ENCODE data around the gene GABRG3.

DNA sequence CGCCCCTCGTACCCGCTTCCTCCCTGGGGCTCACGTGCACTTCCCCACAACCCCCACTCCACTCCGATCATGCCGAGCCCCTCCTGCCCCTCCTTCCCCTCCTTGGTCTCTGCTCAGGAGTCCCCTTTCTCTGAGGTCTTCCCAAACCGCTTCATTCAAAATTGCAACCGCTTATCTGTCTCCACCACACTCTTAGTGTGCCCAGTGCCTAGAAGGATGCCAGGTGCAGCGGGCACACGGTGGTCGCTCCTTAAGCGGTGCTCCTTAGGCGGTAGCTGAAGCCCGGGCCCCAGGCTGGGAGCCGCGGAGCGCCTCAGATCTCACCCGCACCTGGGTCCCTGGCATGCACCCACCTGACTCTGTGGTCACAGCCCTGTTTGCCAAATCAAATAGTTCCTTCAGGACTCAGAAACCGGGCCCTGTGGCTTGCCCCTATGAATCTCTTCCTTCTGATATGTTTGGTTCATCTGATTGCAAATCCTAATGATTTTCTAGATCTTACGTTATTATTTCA is 603.6 kb downstream of the GABRG3 start:
- TF ChIP-seq, protein P1, sequence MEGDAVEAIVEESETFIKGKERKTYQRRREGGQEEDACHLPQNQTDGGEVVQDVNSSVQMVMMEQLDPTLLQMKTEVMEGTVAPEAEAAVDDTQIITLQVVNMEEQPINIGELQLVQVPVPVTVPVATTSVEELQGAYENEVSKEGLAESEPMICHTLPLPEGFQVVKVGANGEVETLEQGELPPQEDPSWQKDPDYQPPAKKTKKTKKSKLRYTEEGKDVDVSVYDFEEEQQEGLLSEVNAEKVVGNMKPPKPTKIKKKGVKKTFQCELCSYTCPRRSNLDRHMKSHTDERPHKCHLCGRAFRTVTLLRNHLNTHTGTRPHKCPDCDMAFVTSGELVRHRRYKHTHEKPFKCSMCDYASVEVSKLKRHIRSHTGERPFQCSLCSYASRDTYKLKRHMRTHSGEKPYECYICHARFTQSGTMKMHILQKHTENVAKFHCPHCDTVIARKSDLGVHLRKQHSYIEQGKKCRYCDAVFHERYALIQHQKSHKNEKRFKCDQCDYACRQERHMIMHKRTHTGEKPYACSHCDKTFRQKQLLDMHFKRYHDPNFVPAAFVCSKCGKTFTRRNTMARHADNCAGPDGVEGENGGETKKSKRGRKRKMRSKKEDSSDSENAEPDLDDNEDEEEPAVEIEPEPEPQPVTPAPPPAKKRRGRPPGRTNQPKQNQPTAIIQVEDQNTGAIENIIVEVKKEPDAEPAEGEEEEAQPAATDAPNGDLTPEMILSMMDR (IDR thresholded peaks at IDR 0.05; ENCODE audit: insufficient read depth, low read depth, low read length): no peak
- TF ChIP-seq EZH2 (IDR thresholded peaks at IDR 0.05; ENCODE audit: insufficient read depth, low read length): no peak

Data from astrocyte (in vitro differentiated cells and primary cell).